Stimulated activated CD4-positive, alpha-beta T cell treated with anti-CD3 and anti-CD28 coated beads, Interleukin-1b, Interleukin-23, amount 100 ng/mL, for 1 hour (primary cell): ENCODE data around the gene NOL4L.

ENCODE experiments used
- DNase-seq, 2 donors: peaks; one replicate each; pipeline ENCODE4 v3.0.0-alpha.2; 2020; ENCODE audit warnings: low read depth in 2 of 2

The NOL4L gene

DNA sequence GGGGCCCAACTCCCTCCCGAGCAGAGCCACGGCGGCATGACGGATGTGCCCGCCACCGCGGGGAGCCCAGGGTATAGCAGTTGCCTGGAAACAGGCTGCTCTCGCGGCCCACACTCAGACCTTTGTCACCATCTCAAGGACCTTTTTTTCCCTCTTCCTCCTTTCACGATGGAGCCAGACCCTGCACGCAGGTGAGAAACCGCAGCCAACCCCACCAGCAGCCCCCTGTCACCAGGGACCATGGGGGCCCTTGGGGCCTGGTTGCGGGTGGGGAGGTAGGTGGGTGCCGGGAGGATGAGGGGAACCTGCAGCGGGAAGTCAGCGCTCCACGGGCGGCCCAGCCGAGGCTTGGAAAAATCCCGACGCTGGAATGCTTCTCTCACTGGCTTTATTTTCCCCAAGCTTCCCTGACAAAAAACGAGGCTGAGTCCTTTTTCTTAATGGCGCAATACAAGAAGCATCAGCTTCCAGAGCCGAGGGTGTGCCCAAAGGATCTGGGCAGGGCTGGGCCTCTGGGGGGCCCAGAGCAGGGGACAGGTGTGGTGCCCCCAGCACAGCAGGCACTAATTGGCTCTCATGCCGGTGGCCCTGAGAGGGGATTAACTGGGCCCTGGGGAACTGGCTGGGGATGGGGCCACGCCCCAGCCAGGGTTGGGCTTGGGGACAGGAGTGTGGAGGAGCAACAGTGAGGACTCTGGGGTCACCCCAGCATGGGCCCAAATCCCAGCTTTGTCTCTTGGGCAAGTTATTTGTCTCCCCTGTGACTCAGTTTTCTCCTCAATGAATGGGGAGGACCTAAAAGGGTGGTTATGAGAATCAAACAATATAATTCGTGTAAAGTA lies 23.9 kb downstream of the NOL4L start:
- no peak for DNase-seq

DNA sequence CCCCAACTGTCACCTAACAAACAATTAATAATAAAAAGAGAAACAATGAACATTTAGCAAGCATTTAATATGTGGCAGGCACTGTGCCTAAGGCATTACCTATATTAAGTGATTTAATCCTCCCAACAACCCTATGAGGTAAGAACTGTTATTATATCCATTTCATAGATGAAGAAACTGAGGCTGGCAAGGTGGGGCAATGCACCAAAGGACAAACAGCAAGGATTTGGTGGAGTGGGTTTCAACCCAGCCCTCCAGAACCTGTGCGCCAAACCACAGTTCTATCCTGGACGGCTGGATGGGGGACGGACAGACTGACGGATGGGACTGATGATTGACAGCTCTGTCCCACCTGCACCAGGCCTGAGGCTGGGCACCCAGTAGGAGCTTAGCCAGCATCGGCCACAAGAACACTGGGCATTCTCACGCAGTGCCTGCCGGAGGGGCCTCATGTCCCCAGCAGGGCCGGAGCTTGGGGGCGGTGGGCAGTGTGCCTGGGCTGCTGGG lies 24.6 kb downstream of the NOL4L start:
- DNase-seq: no peak

DNA sequence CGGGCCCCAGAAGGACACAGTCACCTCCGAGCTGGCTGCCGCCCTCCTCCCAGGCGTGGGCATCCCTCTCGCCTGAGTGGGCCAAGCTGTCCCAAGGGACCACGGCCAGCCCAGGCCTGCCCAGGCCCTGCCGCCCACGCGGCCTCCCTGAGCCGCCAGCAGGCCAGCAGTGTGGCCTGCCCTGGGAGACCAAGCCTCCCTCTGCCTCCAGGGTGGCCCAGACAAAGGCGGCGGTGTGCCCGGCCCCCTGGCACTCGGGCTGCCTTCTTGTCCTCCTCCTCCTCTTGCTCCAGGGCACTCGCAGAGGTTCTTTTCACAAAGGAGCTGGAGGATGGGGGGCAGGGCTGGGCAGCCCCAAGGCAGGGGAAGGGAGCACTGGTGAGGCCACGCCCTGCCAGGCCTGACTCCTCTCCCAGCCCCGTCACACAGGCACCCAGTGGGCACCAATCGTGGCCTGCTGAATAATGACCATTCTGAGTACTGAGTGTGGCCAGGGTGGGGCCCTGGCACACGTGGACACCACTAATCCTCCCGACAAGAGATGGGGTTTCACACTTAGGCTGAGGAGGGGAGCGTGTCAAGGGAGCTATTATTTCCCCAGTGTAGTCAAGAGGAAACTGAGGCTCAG lies 25.3 kb downstream of the NOL4L start:
- DNase-seq: no peak

GRCh38 chr20:32559205-32559752 lies 25.9 kb downstream of the NOL4L start:
- no peak for DNase-seq

DNA sequence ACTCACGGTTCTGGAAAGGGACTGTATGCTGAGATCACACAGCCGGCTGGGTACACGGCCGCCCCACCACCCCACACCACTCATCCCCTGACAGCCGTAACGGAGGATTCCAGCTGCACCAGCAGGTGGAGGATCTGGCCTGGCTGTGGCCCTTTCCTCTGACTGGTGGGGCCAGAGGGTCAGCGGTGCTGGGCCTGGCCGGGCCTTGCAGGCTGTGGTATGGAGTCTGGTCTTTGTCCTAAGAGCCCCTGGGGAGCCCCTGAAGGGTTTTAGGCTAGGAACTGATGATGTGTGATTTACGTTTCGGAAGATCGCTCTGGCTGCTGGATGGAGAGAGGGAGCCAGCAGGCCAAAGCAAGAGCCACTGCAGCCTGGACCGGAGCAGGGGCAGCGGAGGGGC lies 26.6 kb downstream of the NOL4L start:
- no peak for DNase-seq

DNA sequence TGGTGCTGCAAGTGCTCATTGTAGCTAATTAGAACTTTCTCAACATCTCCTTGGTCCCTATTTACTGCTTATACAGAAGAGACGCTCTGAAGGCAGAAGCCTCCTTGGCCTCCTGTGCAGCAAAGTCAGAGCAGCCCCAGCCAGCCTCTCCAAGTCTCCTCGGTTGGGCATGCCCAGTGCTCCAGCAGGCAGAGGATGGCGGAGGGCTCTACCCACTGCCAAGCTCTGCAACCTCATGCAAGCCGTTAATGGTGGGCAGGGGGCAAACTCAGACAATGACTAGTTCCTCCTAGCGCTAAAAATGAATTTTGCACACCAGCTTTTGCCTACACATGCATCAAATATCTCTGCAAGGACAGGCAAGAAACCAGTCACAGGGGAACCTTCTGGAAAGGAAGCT lies 27.8 kb downstream of the NOL4L start:
- DNase-seq: no peak

DNA sequence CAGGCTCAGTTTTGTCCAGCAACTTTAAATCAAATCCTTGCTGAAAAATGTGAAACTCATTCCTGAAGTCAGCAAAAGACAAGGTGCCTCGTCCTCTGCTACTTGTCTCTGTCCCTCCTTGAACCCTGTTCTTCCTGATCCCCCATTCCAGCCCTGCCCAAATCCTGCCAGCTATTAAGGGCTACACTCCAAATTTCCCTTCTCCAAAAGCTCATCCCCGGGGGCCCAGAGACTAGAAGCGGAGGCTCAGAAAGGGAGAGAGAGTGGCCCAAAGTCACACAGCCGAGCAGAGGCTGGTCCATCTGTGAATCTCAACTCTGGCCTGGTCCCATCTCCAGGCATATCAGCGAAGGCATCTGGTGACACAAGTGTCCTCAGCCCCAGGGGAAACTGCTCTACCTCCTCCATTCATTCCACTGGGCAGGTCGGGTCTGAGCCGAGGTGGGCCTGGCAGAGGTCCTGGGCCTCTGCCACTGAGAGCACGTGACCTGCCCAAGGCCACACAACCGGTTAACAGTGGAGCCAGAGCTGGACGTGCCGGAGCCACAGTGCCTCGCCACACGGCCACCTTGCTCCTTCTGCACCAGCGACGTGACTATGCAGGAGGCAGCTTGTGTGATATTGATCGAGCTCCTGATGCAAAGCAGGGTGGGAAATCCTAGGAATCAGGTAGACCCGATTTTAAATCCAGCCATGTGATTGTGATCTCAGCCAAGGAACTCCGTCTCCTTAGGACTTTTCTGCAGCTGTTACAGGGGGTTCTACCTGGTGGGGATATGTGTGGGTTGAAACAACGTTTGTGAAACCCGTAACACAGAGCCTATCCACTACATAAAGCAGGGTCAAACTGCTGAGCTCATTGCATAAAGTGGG lies 28.6 kb downstream of the NOL4L start:
- no peak for DNase-seq

DNA sequence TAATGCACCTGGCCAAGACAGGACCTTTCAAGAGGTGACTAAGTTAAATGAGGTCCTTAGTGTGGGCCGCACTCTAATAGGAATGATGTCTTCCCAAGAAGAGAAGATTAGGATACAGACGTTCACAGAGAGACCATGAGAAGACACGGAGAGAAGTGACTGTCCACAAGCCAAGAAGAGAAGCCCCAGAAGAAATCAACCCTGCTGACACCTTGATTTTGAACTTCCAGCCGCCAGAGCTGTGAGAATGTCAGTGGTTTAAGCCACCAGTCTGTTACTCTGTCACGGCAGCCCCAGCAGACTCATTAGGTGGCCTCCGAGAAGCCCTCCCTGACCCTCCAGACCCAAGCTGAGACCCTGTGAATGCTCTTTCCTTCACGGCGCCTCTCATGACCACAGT lies 29.5 kb downstream of the NOL4L start:
- no peak for DNase-seq

GRCh38 chr20:32554965-32555289 lies 30.2 kb downstream of the NOL4L start:
- DNase-seq: no peak

DNA sequence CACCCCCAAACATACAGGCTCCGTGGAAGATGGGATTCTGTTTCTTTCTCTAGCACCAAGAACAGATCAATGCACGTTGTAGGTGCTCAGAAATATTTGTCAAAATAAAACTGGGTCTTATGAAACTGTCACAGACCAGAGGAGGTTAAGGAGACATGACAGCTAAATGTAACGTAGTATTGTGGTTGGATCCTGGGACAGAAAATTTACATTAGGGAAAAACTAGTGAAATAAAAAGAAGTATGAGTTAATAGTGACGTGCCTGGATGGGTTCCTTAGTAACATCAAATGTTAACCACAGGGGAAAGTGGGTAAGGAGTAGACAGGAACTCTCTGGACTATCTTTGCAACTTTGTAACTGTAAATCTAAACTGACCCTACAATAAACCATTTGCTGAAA lies 31.5 kb downstream of the NOL4L start:
- no peak for DNase-seq

DNA sequence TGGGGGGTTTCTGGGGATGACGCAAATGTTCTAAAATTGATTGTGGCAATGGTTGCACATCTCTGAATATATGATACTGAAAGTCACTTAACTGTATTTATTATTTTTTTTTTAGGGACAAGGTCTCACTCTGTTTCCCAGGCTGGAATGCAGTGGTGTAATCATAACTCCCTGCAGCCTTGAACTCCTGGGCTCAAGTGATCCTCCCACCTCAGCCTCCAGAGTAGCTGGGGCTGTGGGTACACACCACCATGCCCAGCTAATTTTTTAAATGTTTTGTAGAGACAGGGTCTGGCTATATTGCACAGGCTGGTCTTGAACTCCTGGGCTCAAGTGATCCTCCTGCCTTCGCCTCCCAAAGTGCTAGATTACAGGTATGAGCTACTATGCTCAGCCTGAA lies 33.4 kb downstream of the NOL4L start:
- DNase-seq: no peak

GRCh38 chr20:32549842-32550241 lies 35.3 kb downstream of the NOL4L start:
- DNase-seq: no peak

GRCh38 chr20:32547753-32548034 lies 37.4 kb downstream of the NOL4L start:
- no peak for DNase-seq

DNA sequence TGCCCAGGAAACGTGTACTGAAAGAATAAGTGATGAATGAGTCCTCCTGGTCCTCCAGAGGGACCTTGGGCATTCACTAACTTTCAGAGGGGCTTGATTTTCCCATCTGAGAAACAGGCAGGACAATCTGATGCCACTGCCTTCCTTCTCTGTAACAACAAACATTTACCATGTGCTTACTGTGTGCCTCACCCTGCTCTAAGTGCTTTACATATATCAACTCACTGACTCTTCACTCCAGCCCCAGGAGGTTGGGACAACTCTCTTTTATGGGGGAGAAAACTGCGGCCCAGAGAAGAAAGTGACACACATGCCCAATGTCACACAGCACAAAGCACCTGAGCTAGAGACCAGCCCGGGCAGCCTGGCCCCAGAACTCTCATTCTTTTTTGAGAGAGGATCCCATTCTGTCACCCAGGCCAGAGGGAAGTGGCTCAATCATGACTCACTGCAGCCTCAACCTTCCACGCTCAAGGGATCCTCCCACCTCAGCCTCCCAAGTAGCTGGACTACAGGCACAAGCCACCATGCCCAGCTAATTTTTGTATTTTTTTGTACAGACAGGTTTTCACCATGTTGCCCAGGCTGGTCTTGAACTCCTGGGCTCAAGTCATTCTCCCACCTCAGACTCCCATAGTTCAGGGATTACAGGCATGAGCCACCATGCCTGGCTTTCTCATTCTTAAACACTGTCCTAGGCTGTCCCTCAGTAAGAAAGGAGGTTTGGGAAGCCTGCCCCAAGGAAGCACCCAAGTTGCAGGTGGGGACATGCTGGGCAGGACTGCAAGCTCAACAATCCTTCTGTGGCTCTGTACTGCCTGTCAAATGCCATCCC lies 38.0 kb downstream of the NOL4L start:
- DNase-seq: no peak

DNA sequence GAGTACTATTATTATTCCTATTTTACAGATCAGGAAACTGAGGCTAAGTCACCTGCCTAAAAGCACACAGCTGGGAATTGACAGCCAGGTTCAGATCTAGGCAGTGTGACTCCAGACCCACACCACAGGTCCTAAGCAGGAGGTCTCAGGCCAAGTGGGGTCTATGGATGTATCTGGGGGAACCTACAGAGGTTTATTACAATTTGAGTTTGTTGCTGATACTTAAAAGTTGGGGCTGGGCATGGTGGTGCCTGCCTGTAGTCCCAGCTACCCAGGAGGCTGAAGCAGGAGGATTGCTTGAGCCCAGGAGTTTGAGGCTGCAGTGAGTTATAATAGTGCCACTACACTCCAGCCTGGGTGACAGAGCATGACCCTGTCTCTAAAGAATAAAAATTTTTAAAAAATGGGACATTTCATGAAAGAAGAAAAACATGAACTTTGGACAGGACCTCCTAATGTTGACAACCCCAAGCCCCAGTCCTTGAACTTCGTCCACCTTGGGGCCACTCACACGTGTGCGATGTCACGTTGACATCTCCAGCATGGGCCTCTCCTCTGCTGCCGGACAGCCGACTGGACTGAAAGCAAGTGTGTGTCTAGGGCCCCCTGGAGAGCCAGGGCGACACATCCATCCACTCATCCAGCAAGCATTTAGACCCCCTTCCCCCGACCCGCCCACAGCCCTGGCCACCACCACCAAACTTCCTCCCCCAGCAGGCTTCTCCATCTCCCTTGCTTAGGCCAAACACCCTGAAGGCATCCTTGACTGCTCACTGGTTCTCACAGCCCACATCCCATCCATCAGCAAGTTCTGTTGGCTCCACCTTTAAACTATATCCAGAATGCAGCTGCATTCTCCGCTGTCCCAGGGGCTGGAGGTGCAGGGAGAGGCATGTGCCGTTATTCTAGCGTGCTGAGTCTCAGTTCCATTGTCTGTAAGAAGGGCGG lies 40.0 kb downstream of the NOL4L start:
- DNase-seq: no peak

- DNase-seq: no peak
Measured at GRCh38 chr20:32544260-32544722, 40.8 kb downstream of the NOL4L start.

DNA sequence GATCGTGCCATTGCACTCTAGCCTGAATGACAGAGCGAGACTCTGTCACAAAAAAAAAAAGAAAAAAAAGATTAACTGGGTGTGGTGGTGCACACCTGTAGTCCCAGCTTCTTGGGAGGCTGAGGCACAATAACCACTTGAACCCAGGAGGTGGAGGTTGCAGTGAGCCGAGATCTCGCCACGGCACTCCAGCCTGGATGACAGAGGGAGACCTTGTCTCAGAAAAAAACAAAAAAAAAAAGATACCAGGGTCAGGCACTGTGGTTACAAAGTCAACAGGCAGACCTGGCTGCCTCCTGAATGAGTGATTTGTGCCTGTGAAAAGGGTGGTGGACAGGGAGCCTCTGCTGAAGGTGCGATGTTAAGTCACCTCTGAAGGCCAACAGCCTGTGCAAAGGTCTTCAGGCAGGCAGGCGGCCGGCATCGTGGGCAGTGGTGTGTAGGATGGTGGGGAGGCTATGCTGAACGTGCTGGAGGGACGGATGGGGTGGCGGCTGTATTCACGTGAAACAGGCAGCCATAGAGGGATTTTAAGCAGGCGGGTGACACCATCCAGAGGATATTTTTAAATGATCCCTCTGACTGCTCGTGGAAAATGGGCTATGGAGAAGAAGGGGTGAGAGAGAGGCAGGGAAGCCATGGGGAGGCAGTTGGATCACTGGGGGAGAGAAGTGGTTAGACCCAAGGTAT lies 41.4 kb downstream of the NOL4L start:
- no peak for DNase-seq

- no peak for DNase-seq
Measured at GRCh38 chr20:32542259-32542615, 42.9 kb downstream of the NOL4L start.

DNA sequence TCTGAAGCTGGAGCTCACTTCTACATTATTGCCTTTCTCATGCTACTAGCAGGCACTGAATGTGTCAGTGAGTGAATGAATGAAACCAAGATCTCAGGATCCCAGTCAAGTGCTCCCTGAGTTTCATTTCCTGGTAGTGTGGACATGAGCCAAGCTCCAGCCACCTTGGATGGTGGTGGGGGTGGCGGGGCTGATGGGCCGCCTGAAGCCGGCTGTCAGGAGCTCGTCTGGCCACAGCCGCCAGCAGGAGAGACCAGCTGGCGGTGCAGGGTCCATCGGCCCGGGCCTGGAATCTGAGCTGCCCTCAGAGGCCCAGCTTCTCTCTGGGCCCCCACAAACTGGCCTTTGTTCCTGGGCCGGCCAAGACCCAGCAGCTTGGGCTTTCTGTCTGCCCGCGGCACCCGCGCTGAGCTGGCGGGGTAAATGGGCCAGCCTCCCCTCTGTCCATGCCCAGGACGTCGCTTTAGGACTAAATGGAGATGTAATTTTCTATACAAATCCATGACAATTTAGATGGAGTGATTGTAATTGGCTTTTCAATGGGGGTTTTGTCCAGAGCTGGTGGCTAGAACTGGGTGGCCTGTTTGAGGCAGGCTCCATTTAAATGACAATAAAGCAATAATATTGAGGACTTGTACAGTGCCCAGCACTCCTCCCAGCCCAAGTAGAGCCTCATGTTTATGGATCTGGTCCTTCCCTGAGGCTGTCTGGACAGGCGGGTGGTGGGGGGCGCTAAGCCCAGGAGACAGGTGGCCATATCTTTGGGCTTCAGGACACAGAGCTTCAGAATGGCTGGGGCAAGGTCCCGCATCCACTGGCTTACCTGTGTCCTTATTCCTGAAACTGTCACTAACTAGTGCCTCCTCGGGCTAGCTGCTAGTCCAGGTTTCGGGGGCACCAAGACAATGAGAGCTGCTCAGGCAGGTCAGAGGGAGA lies 43.5 kb downstream of the NOL4L start:
- DNase-seq: no peak
